Peyer's patch (tissue), 4 donors: ENCODE results near the gene EHBP1. TPM values are rescaled to one million over a fixed set of nuclear protein-coding genes. Genes with fewer than 3 reads are reported as not detected.

ENCODE experiments used
- DNase-seq, 3 donors: peaks; one replicate each; pipeline ENCODE4 v3.0.0-alpha.2; 2017 to 2019
- H3K27ac ChIP-seq, 4 donors: fragments of 200-600 bp; sonication (generic); one replicate each; pipeline ENCODE4 v1.5.1; 2016 to 2019
- H3K27me3 ChIP-seq, 2 donors: fragments of 200-600 bp; sonication (generic); one replicate each; pipeline ENCODE4 v1.5.1; 2019
- H3K36me3 ChIP-seq, 3 donors: fragments of 200-600 bp; sonication (generic); one replicate each; pipeline ENCODE4 v1.5.1; 2016 to 2019
- H3K4me1 ChIP-seq, 4 donors: fragments of 200-600 bp; sonication (generic); one replicate each; pipeline ENCODE4 v1.5.1; 2016 to 2019
- H3K4me3 ChIP-seq, 4 donors: fragments of 200-600 bp; sonication (generic); 1 replicate in 3 of 4; 2 replicates in 1 of 4; pipeline ENCODE4 v1.5.1; 2016 to 2019; ENCODE audit warnings: mild to moderate bottlenecking in 1 of 4
- H3K9me3 ChIP-seq, 4 donors: fragments of 200-600 bp; sonication (generic); one replicate each; pipeline ENCODE4 v1.5.1; 2016 to 2019; ENCODE audit warnings: mild to moderate bottlenecking in 1 of 4
- CTCF ChIP-seq, 6 experiments: fragments of 450-650 bp in 4 of 6; fragments of 200-600 bp in 2 of 6; sonication (generic) in 1 of 6; IDR thresholded peaks; one replicate each; pipeline ENCODE4 v1.5.1; 2017 to 2019; ENCODE audit warnings: antibody characterized with exemption in 6 of 6, mild to moderate bottlenecking in 3 of 6, moderate library complexity in 1 of 6
- POLR2A ChIP-seq, 2 donors: fragments of 450-650 bp; IDR thresholded peaks; one replicate each; pipeline ENCODE4 v1.5.1; 2017; ENCODE audit warnings: antibody characterized with exemption in 2 of 2, mild to moderate bottlenecking in 2 of 2, moderate library complexity in 2 of 2
- total RNA-seq, 4 donors: library from RNA; depleted of rRNA; stranded (reverse); fragments of >200 nt; gene quantifications; one replicate each; pipeline ENCODE4 v1.1.0, GENCODE V29; 2016

The EHBP1 gene
- total RNA-seq, 4 donors from 2014 or later = 27.1 to 190 (median 60.8) TPM

GRCh38 chr2:62956651-62957050, 251.1 kb downstream of the EHBP1 start:
- H3K36me3 ChIP-seq = peaks cover 0 to 5% (median 0%) of the 10 kb centered on the region in 3 donors
- H3K9me3 ChIP-seq = no peaks in the 10 kb centered on the region
- DNase-seq = no peak
- TF ChIP-seq POLR2A (IDR thresholded peaks at IDR 0.05) (no peak), CTCF (IDR thresholded peaks at IDR 0.05) (no peak)
- H3K4me3 ChIP-seq = no peak overlapping the region
- H3K27me3 ChIP-seq = no peaks in the 10 kb centered on the region
- H3K27ac ChIP-seq = no peak overlapping the region
- H3K4me1 ChIP-seq = no peaks in the 10 kb centered on the region

GRCh38 chr2:62958206-62958605, 252.7 kb downstream of the EHBP1 start:
- DNase-seq = no peak
- Histone ChIP-seq H3K27me3 (no peaks in the 10 kb centered on the region), H3K27ac (no peak overlapping the region), H3K36me3 (peaks cover 0 to 5% (median 0%) of the 10 kb centered on the region in 3 donors), H3K9me3 (no peaks in the 10 kb centered on the region), H3K4me3 (no peak overlapping the region), H3K4me1 (no peaks in the 10 kb centered on the region)
- TF ChIP-seq CTCF (IDR thresholded peaks at IDR 0.05) (no peak), POLR2A (IDR thresholded peaks at IDR 0.05) (no peak)

- no peak for DNase-seq
- peaks cover 0 to 8% (median 0%) of the 10 kb centered on the region in 3 donors for H3K36me3 ChIP-seq
- TF ChIP-seq POLR2A (IDR thresholded peaks at IDR 0.05) (no peak), CTCF (IDR thresholded peaks at IDR 0.05) (no peak)
- H3K27ac ChIP-seq = no peak overlapping the region
- H3K4me1 ChIP-seq = no peaks in the 10 kb centered on the region
- no peak overlapping the region for H3K4me3 ChIP-seq
- no peaks in the 10 kb centered on the region for H3K27me3 ChIP-seq
- H3K9me3 ChIP-seq = no peaks in the 10 kb centered on the region
These were observed 258.5 kb downstream of the EHBP1 start for GRCh38 chr2:62964050-62964449.

- TF ChIP-seq CTCF (IDR thresholded peaks at IDR 0.05) (no peak), POLR2A (IDR thresholded peaks at IDR 0.05) (no peak)
- no peak overlapping the region for H3K4me3 ChIP-seq
- no peaks in the 10 kb centered on the region for H3K4me1 ChIP-seq
- no peaks in the 10 kb centered on the region for H3K9me3 ChIP-seq
- DNase-seq = no peak
- peaks cover 0 to 5% (median 0%) of the 10 kb centered on the region in 3 donors for H3K36me3 ChIP-seq
- H3K27me3 ChIP-seq = no peaks in the 10 kb centered on the region
- no peak overlapping the region for H3K27ac ChIP-seq
These were observed 259.2 kb downstream of the EHBP1 start for GRCh38 chr2:62964671-62965070.

- H3K4me1 ChIP-seq = no peaks in the 10 kb centered on the region
- DNase-seq = no peak
- H3K27me3 ChIP-seq = no peaks in the 10 kb centered on the region
- no peak for TF ChIP-seq POLR2A (IDR thresholded peaks at IDR 0.05)
- no peak for TF ChIP-seq CTCF (IDR thresholded peaks at IDR 0.05)
- peaks cover 0 to 5% (median 0%) of the 10 kb centered on the region in 3 donors for H3K36me3 ChIP-seq
- H3K27ac ChIP-seq = no peak overlapping the region
- H3K9me3 ChIP-seq = no peaks in the 10 kb centered on the region
- H3K4me3 ChIP-seq = no peak overlapping the region
These were observed 261.5 kb downstream of the EHBP1 start for GRCh38 chr2:62966991-62967390.

- no peak for TF ChIP-seq CTCF (IDR thresholded peaks at IDR 0.05)
- TF ChIP-seq POLR2A (IDR thresholded peaks at IDR 0.05) = no peak
- Histone ChIP-seq H3K9me3 (no peaks in the 10 kb centered on the region), H3K4me1 (no peaks in the 10 kb centered on the region), H3K27me3 (no peaks in the 10 kb centered on the region), H3K36me3 (peaks cover 0 to 5% (median 0%) of the 10 kb centered on the region in 3 donors), H3K4me3 (no peak overlapping the region), H3K27ac (no peak overlapping the region)
- no peak for DNase-seq
These were observed 262.7 kb downstream of the EHBP1 start for GRCh38 chr2:62968168-62968567.
